GM23338 (cell line): ENCODE measurements around the gene STAT3. TPM values are rescaled to one million over a fixed set of nuclear protein-coding genes. Genes with fewer than 3 reads are reported as not detected.

Source experiments
- ATAC-seq: fragments of 200-7000 bp; cut with Tn5 transposase; 3 replicates; pipeline ENCODE4 v1.9.1; 2020
- DNase-seq: peaks from one replicate; pipeline ENCODE4 v3.0.0-alpha.2; 2015; ENCODE audit warnings: low spot score
- H2AFZ ChIP-seq: fragments of 200-600 bp; sonication (generic); 2 replicates; pipeline ENCODE4 v1.8.0; 2016; ENCODE audit warnings: antibody characterized with exemption, mild to moderate bottlenecking, moderate library complexity
- H3F3A ChIP-seq: fragments of 200-600 bp; sonication (generic); replicated peaks from 2 replicates; pipeline ENCODE4 v1.8.0; 2017; ENCODE audit warnings: antibody characterized with exemption, mixed run types, low read depth
- H3K27ac ChIP-seq: fragments of 200-600 bp; sonication (generic); 2 replicates; pipeline ENCODE4 v1.6.1; 2016; ENCODE audit warnings: low read depth
- H3K27me3 ChIP-seq: fragments of 200-600 bp; sonication (generic); 2 replicates; pipeline ENCODE4 v1.8.0; 2016; ENCODE audit warnings: mild to moderate bottlenecking, mixed run types, moderate library complexity; ENCODE audit not compliant: insufficient read depth
- H3K36me3 ChIP-seq: fragments of 200-600 bp; sonication (generic); 2 replicates; pipeline ENCODE4 v1.8.0; 2016; ENCODE audit warnings: mild to moderate bottlenecking; ENCODE audit not compliant: insufficient read depth
- H3K4me1 ChIP-seq: fragments of 200-600 bp; sonication (generic); 2 replicates; pipeline ENCODE4 v1.8.0; 2016; ENCODE audit warnings: mild to moderate bottlenecking, moderate library complexity; ENCODE audit not compliant: insufficient read depth
- H3K4me2 ChIP-seq: fragments of 200-600 bp; sonication (generic); 2 replicates; pipeline ENCODE4 v1.7.1; 2017; ENCODE audit warnings: mixed run types
- H3K4me3 ChIP-seq: fragments of 200-600 bp; sonication (generic); 2 replicates; pipeline ENCODE4 v1.6.1; 2016; ENCODE audit warnings: mixed run types
- H3K79me2 ChIP-seq: fragments of 200-600 bp; sonication (generic); replicated peaks from 2 replicates; pipeline ENCODE4 v1.8.0; 2017; ENCODE audit warnings: mild to moderate bottlenecking; ENCODE audit not compliant: insufficient read depth
- H3K9me2 ChIP-seq: fragments of 200-600 bp; sonication (generic); 2 replicates; pipeline ENCODE4 v1.8.0; 2017; ENCODE audit not compliant: insufficient read depth
- H4K20me1 ChIP-seq: fragments of 200-600 bp; sonication (generic); replicated peaks from 2 replicates; pipeline ENCODE4 v1.8.0; 2017; ENCODE audit warnings: mild to moderate bottlenecking; ENCODE audit not compliant: insufficient read depth
- H3K27ac Mint-ChIP-seq: 2 replicates; pipeline ENCODE4 v1.8.0; 2020; ENCODE audit warnings: inconsistent platforms, mild to moderate bottlenecking, moderate library complexity, mixed read lengths
- H3K27me3 Mint-ChIP-seq: 3 replicates; pipeline ENCODE4 v1.8.0; 2022; ENCODE audit warnings: low read depth, mild to moderate bottlenecking, moderate library complexity, mixed read lengths, inconsistent platforms; ENCODE audit not compliant: insufficient read depth, poor library complexity
- H3K36me3 Mint-ChIP-seq: 3 replicates; pipeline ENCODE4 v1.8.0; 2021; ENCODE audit warnings: low read depth, mild to moderate bottlenecking, inconsistent platforms, moderate library complexity, mixed read lengths
- H3K4me1 Mint-ChIP-seq: 3 replicates; pipeline ENCODE4 v1.8.0; 2020; ENCODE audit warnings: mild to moderate bottlenecking, inconsistent platforms, mixed read lengths
- H3K4me3 Mint-ChIP-seq: 3 replicates; pipeline ENCODE4 v1.8.0; 2021; ENCODE audit warnings: moderate library complexity, mild to moderate bottlenecking, inconsistent platforms, mixed read lengths
- H3K9me3 Mint-ChIP-seq: 3 replicates; pipeline ENCODE4 v1.8.0; 2020; ENCODE audit warnings: moderate library complexity, mild to moderate bottlenecking, inconsistent platforms, mixed read lengths
- CREB1 ChIP-seq: fragments of 250-450 bp; sonication (Bioruptor Pico); IDR thresholded peaks from 2 replicates; pipeline ENCODE4 v1.5.0; 2020; ENCODE audit warnings: low read depth, mild to moderate bottlenecking, moderate library complexity
- EZH2 ChIP-seq: fragments of 200-600 bp; sonication (generic); IDR thresholded peaks from one replicate; pipeline ENCODE4 v1.8.0; 2017; ENCODE audit warnings: antibody characterized with exemption, mild to moderate bottlenecking, low read depth; ENCODE audit not compliant: unreplicated experiment
- EZH2phosphoT487 ChIP-seq: fragments of 200-600 bp; sonication (generic); IDR thresholded peaks from one replicate; pipeline ENCODE4 v1.8.1; 2018; ENCODE audit warnings: antibody characterized with exemption; ENCODE audit not compliant: unreplicated experiment
- JUNB ChIP-seq: IDR thresholded peaks from one replicate; pipeline ENCODE4 v1.6.1; 2016; ENCODE audit warnings: antibody characterized with exemption; ENCODE audit not compliant: unreplicated experiment
- NANOG ChIP-seq: IDR thresholded peaks from 2 replicates; pipeline ENCODE4 v1.6.1; 2016; ENCODE audit warnings: antibody characterized with exemption, borderline replicate concordance
- STAT1 ChIP-seq: IDR thresholded peaks from one replicate; pipeline ENCODE4 v1.6.1; 2016; ENCODE audit warnings: antibody characterized with exemption; ENCODE audit not compliant: unreplicated experiment
- ZNF331 ChIP-seq: fragments of 250-450 bp; sonication (Bioruptor Pico); IDR thresholded peaks from 2 replicates; pipeline ENCODE4 v1.5.0; 2020; ENCODE audit warnings: low read depth, mild to moderate bottlenecking, moderate library complexity
- polyA plus RNA-seq: library from polyadenylated mRNA; unstranded; fragments of >200 nt; fragmentation: Nextera tagmentation; extraction: Ambion mirVana; gene quantifications from 2 replicates; pipeline ENCODE4 v1.2.1, GENCODE V29; 2016
- total RNA-seq: library from RNA; depleted of rRNA; stranded (reverse); fragments of >200 nt; shearing (Covaris generic); gene quantifications from 2 replicates; pipeline ENCODE4 v1.2.3, GENCODE V29; 2014
- TF ChIP-seq, protein P1 (sequence below): fragments of 250-450 bp; sonication (Bioruptor Pico); IDR thresholded peaks from 2 replicates; pipeline ENCODE4 v1.5.0; 2020; ENCODE audit warnings: mild to moderate bottlenecking, moderate library complexity
- TF ChIP-seq, protein P2 (sequence below), 2 experiments: fragments of 200-600 bp in 1 of 2; sonication (generic) in 1 of 2; conservative IDR thresholded peaks; 2 replicates each; pipeline versions ENCODE4 v1.5.1 to v1.6.1; 2016 to 2017; ENCODE audit warnings: antibody characterized with exemption in 2 of 2, low read depth in 2 of 2, mild to moderate bottlenecking in 2 of 2, moderate library complexity in 1 of 2
- TF ChIP-seq, protein P3 (sequence below): IDR thresholded peaks from one replicate; pipeline ENCODE4 v1.6.1; 2018; ENCODE audit warnings: antibody characterized with exemption; ENCODE audit not compliant: unreplicated experiment

The STAT3 gene
- total and polyA plus RNA-seq, 2 experiments from 2014 or later = 49.5 to 78.0 TPM

DNA sequence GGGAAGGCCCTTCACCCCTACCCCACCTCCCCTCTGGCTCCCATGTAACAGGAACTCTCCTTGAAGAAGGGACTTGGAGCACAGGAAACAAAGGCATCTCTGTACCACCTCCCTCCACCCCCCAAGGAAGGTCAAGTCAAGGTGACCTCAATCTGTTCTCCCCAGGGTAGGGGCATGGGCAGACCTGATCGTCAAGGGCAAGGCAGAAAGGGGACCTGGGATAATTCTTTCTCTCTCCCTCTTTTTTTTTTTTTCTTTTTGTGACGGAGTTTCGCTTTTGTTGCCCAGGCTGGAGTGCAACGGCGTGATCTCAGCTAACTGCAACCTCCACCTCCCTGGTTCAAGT is 104.2 kb downstream of the STAT3 start (continued):
- TF ChIP-seq, protein P1, sequence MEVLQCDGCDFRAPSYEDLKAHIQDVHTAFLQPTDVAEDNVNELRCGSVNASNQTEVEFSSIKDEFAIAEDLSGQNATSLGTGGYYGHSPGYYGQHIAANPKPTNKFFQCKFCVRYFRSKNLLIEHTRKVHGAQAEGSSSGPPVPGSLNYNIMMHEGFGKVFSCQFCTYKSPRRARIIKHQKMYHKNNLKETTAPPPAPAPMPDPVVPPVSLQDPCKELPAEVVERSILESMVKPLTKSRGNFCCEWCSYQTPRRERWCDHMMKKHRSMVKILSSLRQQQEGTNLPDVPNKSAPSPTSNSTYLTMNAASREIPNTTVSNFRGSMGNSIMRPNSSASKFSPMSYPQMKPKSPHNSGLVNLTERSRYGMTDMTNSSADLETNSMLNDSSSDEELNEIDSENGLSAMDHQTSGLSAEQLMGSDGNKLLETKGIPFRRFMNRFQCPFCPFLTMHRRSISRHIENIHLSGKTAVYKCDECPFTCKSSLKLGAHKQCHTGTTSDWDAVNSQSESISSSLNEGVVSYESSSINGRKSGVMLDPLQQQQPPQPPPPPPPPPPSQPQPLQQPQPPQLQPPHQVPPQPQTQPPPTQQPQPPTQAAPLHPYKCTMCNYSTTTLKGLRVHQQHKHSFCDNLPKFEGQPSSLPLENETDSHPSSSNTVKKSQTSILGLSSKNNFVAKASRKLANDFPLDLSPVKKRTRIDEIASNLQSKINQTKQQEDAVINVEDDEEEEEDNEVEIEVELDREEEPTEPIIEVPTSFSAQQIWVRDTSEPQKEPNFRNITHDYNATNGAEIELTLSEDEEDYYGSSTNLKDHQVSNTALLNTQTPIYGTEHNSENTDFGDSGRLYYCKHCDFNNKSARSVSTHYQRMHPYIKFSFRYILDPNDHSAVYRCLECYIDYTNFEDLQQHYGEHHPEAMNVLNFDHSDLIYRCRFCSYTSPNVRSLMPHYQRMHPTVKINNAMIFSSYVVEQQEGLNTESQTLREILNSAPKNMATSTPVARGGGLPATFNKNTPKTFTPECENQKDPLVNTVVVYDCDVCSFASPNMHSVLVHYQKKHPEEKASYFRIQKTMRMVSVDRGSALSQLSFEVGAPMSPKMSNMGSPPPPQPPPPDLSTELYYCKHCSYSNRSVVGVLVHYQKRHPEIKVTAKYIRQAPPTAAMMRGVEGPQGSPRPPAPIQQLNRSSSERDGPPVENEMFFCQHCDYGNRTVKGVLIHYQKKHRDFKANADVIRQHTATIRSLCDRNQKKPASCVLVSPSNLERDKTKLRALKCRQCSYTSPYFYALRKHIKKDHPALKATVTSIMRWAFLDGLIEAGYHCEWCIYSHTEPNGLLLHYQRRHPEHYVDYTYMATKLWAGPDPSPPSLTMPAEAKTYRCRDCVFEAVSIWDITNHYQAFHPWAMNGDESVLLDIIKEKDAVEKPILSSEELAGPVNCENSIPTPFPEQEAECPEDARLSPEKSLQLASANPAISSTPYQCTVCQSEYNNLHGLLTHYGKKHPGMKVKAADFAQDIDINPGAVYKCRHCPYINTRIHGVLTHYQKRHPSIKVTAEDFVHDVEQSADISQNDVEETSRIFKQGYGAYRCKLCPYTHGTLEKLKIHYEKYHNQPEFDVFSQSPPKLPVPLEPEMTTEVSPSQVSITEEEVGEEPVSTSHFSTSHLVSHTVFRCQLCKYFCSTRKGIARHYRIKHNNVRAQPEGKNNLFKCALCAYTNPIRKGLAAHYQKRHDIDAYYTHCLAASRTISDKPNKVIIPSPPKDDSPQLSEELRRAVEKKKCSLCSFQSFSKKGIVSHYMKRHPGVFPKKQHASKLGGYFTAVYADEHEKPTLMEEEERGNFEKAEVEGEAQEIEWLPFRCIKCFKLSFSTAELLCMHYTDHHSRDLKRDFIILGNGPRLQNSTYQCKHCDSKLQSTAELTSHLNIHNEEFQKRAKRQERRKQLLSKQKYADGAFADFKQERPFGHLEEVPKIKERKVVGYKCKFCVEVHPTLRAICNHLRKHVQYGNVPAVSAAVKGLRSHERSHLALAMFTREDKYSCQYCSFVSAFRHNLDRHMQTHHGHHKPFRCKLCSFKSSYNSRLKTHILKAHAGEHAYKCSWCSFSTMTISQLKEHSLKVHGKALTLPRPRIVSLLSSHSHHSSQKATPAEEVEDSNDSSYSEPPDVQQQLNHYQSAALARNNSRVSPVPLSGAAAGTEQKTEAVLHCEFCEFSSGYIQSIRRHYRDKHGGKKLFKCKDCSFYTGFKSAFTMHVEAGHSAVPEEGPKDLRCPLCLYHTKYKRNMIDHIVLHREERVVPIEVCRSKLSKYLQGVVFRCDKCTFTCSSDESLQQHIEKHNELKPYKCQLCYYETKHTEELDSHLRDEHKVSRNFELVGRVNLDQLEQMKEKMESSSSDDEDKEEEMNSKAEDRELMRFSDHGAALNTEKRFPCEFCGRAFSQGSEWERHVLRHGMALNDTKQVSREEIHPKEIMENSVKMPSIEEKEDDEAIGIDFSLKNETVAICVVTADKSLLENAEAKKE (CRISPR knock-in tag) = no peak
- no peak for TF ChIP-seq STAT1
- TF ChIP-seq ZNF331 = no peak
- TF ChIP-seq JUNB = no peak
- TF ChIP-seq, protein P2, sequence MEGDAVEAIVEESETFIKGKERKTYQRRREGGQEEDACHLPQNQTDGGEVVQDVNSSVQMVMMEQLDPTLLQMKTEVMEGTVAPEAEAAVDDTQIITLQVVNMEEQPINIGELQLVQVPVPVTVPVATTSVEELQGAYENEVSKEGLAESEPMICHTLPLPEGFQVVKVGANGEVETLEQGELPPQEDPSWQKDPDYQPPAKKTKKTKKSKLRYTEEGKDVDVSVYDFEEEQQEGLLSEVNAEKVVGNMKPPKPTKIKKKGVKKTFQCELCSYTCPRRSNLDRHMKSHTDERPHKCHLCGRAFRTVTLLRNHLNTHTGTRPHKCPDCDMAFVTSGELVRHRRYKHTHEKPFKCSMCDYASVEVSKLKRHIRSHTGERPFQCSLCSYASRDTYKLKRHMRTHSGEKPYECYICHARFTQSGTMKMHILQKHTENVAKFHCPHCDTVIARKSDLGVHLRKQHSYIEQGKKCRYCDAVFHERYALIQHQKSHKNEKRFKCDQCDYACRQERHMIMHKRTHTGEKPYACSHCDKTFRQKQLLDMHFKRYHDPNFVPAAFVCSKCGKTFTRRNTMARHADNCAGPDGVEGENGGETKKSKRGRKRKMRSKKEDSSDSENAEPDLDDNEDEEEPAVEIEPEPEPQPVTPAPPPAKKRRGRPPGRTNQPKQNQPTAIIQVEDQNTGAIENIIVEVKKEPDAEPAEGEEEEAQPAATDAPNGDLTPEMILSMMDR (conservative IDR thresholded peaks at IDR 0.05; ENCODE audit: low read depth in 2 of 2) = no peak

DNA sequence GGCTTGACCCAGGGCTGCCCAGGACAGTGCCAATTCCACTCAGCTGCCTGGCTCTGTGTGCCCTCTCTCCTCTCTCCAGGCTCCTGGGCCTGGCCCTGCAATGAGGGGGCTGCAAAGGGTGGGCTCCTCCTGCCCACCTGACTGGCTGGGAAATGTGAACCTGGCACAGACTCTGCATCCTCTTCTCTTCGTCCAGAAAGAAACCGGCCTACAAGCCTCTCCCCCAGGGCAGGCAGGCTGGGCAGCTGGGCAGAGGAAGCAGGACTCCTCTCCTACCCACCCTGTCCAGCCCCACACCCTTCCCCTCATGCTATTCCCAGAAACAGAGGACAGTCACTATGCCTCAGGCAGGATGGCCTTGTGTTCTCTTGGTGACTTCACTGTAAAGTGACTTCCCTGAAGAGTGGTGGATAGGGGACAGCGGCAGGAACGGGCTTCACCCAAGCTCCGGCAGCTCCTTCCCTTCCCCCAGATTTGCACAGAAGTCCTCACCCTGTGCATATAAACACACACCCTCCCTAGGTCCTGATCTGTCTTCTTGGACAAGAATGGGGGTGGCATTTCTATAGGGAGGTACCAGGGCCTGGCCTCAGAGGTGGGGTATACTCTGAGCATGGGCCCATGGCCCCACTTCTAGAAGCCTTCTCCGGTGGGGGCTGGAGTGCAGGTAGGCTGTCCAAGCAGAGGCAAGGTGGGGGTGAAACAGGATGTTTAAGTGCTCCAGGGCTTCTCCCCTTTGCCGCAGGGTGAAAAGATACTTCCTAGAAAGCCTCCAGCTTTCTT is 104.8 kb downstream of the STAT3 start:
- ATAC-seq = no peak
- Histone ChIP-seq H3K9me2 (no peaks in the 10 kb centered on the region), H3K4me3 (no peak overlapping the region), H3F3A (0 out of 2 replicates have a peak, but pooled peaks cover 9% of the 10 kb centered on the region), H3K4me2 (no peak overlapping the region), H3K4me1 (peaks cover 13% of the 10 kb centered on the region), H3K79me2 (no peaks in the 10 kb centered on the region), H3K36me3 (no peaks in the 10 kb centered on the region), H3K27ac (no peak overlapping the region), H4K20me1 (no peaks in the 10 kb centered on the region), H3K27me3 (peaks cover 18% of the 10 kb centered on the region), H2AFZ (no peak overlapping the region)
- Mint-ChIP-seq H3K4me3 (no peak overlapping the region), H3K27me3 (peaks cover 21% of the 10 kb centered on the region), H3K4me1 (peaks cover 29% of the 10 kb centered on the region), H3K9me3 (no peaks in the 10 kb centered on the region), H3K36me3 (no peaks in the 10 kb centered on the region), H3K27ac (no peak overlapping the region)
- DNase-seq = no peak
- TF ChIP-seq ZNF331 = no peak
- no peak for TF ChIP-seq EZH2phosphoT487
- TF ChIP-seq, protein P2 (conservative IDR thresholded peaks at IDR 0.05; ENCODE audit: low read depth in 2 of 2) = no peak
- no peak for TF ChIP-seq JUNB
- TF ChIP-seq CREB1 (CRISPR knock-in tag) = no peak
- TF ChIP-seq EZH2 = no peak
- TF ChIP-seq, protein P3, sequence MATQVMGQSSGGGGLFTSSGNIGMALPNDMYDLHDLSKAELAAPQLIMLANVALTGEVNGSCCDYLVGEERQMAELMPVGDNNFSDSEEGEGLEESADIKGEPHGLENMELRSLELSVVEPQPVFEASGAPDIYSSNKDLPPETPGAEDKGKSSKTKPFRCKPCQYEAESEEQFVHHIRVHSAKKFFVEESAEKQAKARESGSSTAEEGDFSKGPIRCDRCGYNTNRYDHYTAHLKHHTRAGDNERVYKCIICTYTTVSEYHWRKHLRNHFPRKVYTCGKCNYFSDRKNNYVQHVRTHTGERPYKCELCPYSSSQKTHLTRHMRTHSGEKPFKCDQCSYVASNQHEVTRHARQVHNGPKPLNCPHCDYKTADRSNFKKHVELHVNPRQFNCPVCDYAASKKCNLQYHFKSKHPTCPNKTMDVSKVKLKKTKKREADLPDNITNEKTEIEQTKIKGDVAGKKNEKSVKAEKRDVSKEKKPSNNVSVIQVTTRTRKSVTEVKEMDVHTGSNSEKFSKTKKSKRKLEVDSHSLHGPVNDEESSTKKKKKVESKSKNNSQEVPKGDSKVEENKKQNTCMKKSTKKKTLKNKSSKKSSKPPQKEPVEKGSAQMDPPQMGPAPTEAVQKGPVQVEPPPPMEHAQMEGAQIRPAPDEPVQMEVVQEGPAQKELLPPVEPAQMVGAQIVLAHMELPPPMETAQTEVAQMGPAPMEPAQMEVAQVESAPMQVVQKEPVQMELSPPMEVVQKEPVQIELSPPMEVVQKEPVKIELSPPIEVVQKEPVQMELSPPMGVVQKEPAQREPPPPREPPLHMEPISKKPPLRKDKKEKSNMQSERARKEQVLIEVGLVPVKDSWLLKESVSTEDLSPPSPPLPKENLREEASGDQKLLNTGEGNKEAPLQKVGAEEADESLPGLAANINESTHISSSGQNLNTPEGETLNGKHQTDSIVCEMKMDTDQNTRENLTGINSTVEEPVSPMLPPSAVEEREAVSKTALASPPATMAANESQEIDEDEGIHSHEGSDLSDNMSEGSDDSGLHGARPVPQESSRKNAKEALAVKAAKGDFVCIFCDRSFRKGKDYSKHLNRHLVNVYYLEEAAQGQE = no peak
- no peak for TF ChIP-seq NANOG
- no peak for TF ChIP-seq STAT1
